GM10847 (cell line): ENCODE measurements around the gene MCF2L.

Experiments used
- POLR2A ChIP-seq: IDR thresholded peaks from 2 replicates; pipeline ENCODE4 v1.6.1; 2011; ENCODE audit not compliant: insufficient read length; ENCODE audit errors: extremely low read depth

Gene MCF2L

GRCh38 chr13:113032291-113032690 is 63.3 kb downstream of the MCF2L start:
- TF ChIP-seq POLR2A: no peak

GRCh38 chr13:113033054-113033850 is 64.2 kb downstream of the MCF2L start:
- no peak for TF ChIP-seq POLR2A

- TF ChIP-seq POLR2A: no peak
Measured at GRCh38 chr13:113034451-113035212, 65.6 kb downstream of the MCF2L start.

GRCh38 chr13:113035213-113035800 is 66.3 kb downstream of the MCF2L start:
- no peak for TF ChIP-seq POLR2A

- TF ChIP-seq POLR2A: no peak
Measured at GRCh38 chr13:113036401-113036800, 67.4 kb downstream of the MCF2L start.

GRCh38 chr13:113040031-113040430 is 71.0 kb downstream of the MCF2L start:
- TF ChIP-seq POLR2A: no peak

GRCh38 chr13:113040597-113041292 is 71.7 kb downstream of the MCF2L start:
- TF ChIP-seq POLR2A: no peak

- TF ChIP-seq POLR2A: no peak
Measured at GRCh38 chr13:113041293-113041690, 72.3 kb downstream of the MCF2L start.

GRCh38 chr13:113041896-113042295 is 72.9 kb downstream of the MCF2L start:
- TF ChIP-seq POLR2A: no peak

GRCh38 chr13:113042456-113042855 is 73.4 kb downstream of the MCF2L start:
- TF ChIP-seq POLR2A: no peak

- TF ChIP-seq POLR2A: no peak
Measured at GRCh38 chr13:113043001-113043630, 74.1 kb downstream of the MCF2L start.

GRCh38 chr13:113043931-113044330 is 74.9 kb downstream of the MCF2L start:
- TF ChIP-seq POLR2A: no peak

- TF ChIP-seq POLR2A: no peak
Measured at GRCh38 chr13:113044391-113045114, 75.5 kb downstream of the MCF2L start.

GRCh38 chr13:113045251-113046127 is 76.5 kb downstream of the MCF2L start:
- TF ChIP-seq POLR2A: no peak
